Uterus (tissue), 2 donors: ENCODE measurements around the gene ADGRD2.

ENCODE experiments used
- POLR2A ChIP-seq, 2 donors: fragments of 450-650 bp; IDR thresholded peaks; one replicate each; pipeline ENCODE4 v1.6.1; 2016; ENCODE audit warnings: antibody characterized with exemption in 2 of 2, mild to moderate bottlenecking in 1 of 2, moderate library complexity in 1 of 2
- TF ChIP-seq, protein P1 (sequence below), 4 experiments: fragments of 200-600 bp in 2 of 4; fragments of 450-650 bp in 2 of 4; sonication (generic) in 2 of 4; IDR thresholded peaks; one replicate each; pipeline ENCODE4 v1.5.1; 2016 to 2019; ENCODE audit warnings: antibody characterized with exemption in 4 of 4, mild to moderate bottlenecking in 2 of 4, moderate library complexity in 1 of 4

DNA sequence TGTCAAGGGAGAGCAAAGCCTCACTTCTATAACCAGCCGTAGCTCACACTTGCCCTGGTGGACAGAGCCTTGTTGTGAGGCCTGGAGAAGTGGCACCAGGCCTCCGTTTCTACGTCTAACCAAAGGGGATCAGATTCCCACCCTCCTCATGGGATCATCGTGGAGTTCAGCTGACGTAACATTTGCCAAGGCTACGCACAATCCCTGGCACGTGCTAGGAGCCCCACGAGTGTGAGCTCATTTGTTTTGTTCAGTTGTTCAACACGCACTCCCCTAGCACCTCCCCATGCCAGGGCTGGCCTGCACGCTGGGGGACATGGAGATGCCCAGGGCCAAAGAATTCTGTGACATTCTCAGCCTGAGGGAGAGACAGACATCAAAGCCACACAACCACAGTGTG lies 23.1 kb downstream of the ADGRD2 start:
- TF ChIP-seq, protein P1, sequence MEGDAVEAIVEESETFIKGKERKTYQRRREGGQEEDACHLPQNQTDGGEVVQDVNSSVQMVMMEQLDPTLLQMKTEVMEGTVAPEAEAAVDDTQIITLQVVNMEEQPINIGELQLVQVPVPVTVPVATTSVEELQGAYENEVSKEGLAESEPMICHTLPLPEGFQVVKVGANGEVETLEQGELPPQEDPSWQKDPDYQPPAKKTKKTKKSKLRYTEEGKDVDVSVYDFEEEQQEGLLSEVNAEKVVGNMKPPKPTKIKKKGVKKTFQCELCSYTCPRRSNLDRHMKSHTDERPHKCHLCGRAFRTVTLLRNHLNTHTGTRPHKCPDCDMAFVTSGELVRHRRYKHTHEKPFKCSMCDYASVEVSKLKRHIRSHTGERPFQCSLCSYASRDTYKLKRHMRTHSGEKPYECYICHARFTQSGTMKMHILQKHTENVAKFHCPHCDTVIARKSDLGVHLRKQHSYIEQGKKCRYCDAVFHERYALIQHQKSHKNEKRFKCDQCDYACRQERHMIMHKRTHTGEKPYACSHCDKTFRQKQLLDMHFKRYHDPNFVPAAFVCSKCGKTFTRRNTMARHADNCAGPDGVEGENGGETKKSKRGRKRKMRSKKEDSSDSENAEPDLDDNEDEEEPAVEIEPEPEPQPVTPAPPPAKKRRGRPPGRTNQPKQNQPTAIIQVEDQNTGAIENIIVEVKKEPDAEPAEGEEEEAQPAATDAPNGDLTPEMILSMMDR (IDR thresholded peaks at IDR 0.05), result no peak
- TF ChIP-seq POLR2A (IDR thresholded peaks at IDR 0.05), result no peak
